GM12801 (cell line): Measurements from ENCODE around the gene RUNX1.

Experiments used
- TF ChIP-seq, protein P1 (sequence below): IDR thresholded peaks from one replicate; pipeline ENCODE4 v1.5.1; 2011; ENCODE audit warnings: control low read depth; ENCODE audit not compliant: insufficient read length; ENCODE audit errors: extremely low read depth

The RUNX1 gene

DNA sequence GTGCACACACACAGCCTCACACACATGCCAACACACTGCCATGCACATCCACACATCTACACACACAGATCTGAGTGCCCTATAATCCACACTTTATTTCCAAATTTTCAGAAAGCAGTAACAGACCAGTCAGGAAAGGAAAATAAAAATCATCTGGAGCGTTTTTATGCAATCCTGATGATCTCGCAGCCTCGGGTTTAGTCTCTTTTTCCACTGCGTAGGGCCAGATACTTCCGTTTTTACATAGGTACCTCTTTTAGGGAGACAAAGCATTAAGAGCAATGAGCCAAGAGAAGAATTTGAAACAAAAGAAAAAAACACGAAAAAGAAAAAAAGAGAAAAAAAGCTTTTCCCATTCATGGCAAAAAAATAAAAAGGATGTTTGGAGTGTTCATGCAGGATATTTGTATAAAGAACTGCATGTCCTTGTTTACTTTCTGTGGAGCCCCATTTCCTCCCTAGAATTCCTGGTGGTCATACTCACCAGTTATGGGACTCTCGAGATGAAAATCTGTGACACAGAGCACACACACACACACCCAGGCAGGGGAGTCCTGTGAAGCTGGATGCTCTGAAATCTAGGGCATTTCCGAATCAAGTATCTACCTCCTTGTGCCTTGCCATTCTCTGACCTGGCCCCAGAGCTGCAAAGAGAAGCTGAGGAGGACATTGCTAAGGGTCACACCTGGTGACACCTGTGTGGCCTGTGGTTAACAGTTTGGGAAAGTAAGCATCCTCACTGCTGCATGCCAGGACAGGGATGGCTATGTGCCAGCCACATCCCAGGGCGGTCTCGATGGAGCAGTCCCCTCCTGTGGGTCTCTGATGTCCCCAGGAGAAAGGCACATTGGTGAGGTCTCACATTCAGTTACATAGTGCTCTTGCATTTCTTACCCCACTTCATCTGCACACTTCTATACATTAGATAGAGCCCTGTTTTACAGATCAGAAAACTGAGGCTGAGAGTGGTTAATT lies 83.6 kb downstream of the RUNX1 start:
- TF ChIP-seq, protein P1, sequence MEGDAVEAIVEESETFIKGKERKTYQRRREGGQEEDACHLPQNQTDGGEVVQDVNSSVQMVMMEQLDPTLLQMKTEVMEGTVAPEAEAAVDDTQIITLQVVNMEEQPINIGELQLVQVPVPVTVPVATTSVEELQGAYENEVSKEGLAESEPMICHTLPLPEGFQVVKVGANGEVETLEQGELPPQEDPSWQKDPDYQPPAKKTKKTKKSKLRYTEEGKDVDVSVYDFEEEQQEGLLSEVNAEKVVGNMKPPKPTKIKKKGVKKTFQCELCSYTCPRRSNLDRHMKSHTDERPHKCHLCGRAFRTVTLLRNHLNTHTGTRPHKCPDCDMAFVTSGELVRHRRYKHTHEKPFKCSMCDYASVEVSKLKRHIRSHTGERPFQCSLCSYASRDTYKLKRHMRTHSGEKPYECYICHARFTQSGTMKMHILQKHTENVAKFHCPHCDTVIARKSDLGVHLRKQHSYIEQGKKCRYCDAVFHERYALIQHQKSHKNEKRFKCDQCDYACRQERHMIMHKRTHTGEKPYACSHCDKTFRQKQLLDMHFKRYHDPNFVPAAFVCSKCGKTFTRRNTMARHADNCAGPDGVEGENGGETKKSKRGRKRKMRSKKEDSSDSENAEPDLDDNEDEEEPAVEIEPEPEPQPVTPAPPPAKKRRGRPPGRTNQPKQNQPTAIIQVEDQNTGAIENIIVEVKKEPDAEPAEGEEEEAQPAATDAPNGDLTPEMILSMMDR: no peak

DNA sequence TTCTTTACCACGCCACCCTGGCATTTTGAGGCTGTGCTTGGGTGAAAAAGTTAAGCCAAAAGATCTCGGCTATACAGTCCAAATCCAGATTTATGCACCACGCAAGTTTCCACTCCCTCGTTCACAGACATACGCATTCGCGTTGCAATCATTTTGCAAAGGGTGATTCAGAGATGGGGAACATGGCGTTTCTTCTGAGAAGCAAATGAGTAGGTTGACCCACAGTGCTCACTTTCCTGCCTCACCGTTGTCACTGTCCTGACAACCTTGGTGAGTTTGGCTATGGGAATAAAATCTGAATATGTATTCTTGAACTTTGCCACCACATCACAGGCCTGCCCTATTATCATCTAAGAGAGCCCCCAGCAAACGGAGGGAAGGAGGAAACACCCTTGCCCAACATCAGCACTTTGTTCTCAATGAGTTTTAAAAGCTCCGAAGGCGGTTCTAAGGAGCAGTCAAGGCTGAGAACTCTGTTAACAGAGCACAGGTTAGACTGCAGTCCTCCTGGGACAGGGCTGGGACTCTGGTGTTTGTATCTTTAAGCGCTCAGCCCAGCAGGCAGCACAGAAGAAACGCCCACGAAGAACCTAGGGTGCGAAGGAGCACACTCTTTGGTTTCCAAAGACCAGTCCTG lies 86.4 kb downstream of the RUNX1 start:
- TF ChIP-seq, protein P1: no peak

DNA sequence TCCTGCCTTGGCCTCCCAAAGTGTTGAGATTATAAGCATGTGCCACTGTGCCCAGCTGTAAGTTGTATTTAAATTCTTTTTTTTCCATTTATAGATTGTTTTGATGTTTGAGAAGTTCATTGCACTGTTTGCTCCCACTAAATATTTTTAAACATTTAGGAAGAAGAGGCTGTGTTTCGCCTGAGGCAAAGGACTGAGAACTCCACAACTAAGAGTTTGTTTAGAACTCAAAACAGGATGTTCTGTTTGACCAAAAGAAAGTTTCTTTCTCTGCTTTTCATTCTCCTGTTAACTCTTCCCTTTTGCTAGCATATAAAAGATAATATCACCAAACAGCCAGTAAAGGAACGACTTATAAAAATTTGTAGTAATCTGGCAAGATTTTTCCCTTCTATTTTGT lies 87.0 kb downstream of the RUNX1 start:
- TF ChIP-seq, protein P1: no peak

DNA sequence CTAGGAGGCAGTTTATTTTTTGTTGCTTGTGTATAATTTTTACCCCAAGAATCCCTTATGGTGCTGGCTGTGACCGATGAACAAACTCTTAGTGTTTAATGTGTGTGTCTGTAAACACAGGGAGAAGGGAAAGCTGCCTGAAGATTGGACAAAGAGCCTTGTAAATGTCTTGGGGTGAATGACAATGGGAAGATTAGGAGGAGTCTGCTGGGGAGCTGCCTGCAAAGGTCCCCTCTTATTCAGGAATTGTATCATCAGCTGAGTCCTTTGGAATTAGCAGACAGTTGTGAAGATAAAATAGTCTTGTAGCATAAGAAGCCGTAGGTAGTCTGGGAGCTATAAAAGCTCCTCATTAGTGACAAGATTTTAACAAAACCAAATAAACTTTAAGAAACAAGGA lies 88.4 kb downstream of the RUNX1 start:
- TF ChIP-seq, protein P1: no peak

DNA sequence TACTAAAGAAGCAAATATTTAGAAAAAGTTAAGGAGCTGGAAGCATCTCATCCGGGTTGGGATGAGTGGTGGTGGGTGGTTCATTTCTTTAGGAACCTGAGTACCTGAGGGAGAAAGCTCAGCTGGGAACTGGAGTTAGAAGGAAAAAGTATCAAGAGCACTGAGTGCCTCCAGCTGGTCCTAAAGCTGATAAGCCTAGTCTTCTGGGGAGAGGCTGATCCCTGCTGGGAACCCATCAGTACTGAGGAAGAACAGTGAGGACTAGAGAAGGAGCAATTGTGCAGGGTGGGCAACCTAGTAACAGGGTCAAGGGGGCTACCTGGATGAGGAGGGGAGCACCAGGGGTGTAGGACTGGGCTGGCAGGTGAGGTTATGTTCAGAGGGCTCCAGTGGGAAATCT lies 89.5 kb downstream of the RUNX1 start:
- TF ChIP-seq, protein P1: no peak

DNA sequence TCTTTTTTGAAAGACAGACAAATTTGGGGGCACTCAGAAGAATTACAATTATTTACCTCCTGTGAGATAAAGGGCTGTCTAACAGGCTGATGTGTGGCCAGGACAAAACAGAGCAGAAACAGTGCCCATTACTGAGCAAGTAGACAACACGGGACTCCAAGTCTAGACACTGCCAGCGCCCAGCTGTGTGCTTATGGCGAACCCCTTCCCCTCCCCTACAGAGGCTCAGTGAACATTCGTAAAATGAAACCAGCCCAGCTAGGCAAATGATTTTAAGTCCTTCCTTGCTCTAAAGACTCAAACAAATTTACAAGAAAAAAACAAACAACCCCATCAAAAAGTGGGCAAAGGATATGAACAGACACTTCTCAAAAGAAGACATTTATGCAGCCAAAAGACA lies 91.1 kb downstream of the RUNX1 start:
- TF ChIP-seq, protein P1: no peak

DNA sequence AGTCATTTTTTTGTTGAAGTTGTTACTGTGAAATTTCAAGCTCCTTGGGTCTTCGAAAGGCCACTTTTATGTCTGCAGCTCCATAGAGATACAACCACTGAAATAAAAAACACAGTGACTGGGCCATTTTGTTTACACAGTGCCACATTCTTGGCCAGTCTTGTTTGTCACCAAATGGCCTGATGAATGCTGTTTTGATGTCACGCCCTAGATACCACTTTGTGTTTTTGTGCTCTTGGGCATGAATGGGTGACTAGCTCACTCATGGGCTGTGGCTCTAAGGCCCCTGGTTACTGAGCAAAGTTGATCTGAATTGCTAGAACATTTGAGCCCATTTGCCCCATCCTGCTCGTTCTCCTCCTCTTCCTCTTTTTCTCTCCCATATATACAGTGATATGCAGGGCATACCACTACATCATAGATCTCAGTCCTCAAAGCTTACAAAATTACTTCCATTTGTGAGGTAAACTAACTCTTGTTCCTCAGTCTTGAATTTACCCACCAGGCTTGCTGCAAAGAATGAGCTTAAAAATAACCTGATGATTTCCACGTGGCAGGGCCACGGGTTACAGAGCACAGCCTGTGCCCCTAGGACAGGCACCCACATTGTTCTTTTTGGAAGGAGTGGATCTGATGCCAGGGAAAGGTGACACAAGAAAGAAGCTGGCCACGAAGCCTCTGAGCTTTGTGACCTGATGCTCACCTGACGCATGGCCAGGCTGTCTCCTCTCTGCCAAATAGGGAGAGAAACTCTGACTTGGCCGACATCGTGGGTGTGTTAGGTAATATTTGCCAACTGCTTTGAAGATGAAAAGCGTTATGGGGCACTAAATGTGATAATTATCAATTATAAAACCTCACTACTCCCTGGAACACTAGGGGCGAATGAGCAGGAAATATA lies 92.4 kb downstream of the RUNX1 start:
- TF ChIP-seq, protein P1: no peak
